Heart right ventricle (tissue), 16 donors: ENCODE data around the gene MDN1. TPM values are rescaled to one million over a fixed set of nuclear protein-coding genes. Genes with fewer than 3 reads are reported as not detected.

ENCODE experiments used
- ATAC-seq, 8 donors: fragments of 200-7000 bp; cut with Tn5 transposase; one replicate each; pipeline ENCODE4 v1.9.1; 2020; ENCODE audit warnings: mild to moderate bottlenecking in 8 of 8, moderate library complexity in 8 of 8, moderate number of reproducible peaks in 1 of 8
- DNase-seq, 2 donors: peaks; one replicate each; pipeline ENCODE4 v3.0.0-alpha.2; 2020
- H3K27ac ChIP-seq, 10 donors: fragments of 200-600 bp; sonication (generic) in 2 of 10; one replicate each; pipeline versions ENCODE4 v1.5.0 to v1.8.0; 2020 to 2022; ENCODE audit warnings: mild to moderate bottlenecking in 3 of 10
- H3K27me3 ChIP-seq, 7 donors: fragments of 200-600 bp; one replicate each; pipeline ENCODE4 v1.8.0; 2021 to 2022; ENCODE audit warnings: mild to moderate bottlenecking in 2 of 7
- H3K36me3 ChIP-seq, 9 donors: fragments of 200-600 bp; sonication (generic) in 1 of 9; one replicate each; pipeline versions ENCODE4 v1.5.0 to v1.8.0; 2020 to 2022; ENCODE audit warnings: mild to moderate bottlenecking in 2 of 9
- H3K4me1 ChIP-seq, 9 donors: fragments of 200-600 bp; sonication (generic) in 1 of 9; one replicate each; pipeline versions ENCODE4 v1.5.0 to v1.8.0; 2020 to 2022; ENCODE audit warnings: mild to moderate bottlenecking in 4 of 9
- H3K4me3 ChIP-seq, 10 donors: fragments of 200-600 bp; sonication (generic) in 2 of 10; one replicate each; pipeline versions ENCODE4 v1.5.0 to v1.8.0; 2020 to 2022; ENCODE audit warnings: mild to moderate bottlenecking in 7 of 10, moderate library complexity in 2 of 10
- H3K9me3 ChIP-seq, 11 donors: fragments of 200-600 bp in 10 of 11; sonication (generic) in 2 of 11; one replicate each; pipeline versions ENCODE4 v1.5.0 to v1.8.0; 2013 to 2022; ENCODE audit warnings: mild to moderate bottlenecking in 2 of 11, control low read depth in 1 of 11, moderate library complexity in 1 of 11
- CTCF ChIP-seq, 9 donors: fragments of 200-600 bp; sonication (generic) in 2 of 9; IDR thresholded peaks; one replicate each; pipeline versions ENCODE4 v1.5.0 to v1.8.0; 2021 to 2022; ENCODE audit warnings: antibody characterized with exemption in 9 of 9, mild to moderate bottlenecking in 5 of 9, moderate library complexity in 1 of 9
- WGBS, 2 donors: extraction: QIAGEN DNeasy Blood & Tissue Kit; methylation state at CpG; one replicate each; pipeline ENCODE4 v1.1.7; 2013; ENCODE audit warnings: inconsistent platforms in 1 of 2; 5-methylcytosine and 5-hydroxymethylcytosine counted together
- intact Hi-C, 10 donors: fragments of 100-400 bp; cut with DNase I; formaldehyde crosslinking; loops; one replicate each; pipeline versions ENCODE4 v1.11.1 to v1.14.2; 2022
- polyA plus RNA-seq, 2 donors: library from polyadenylated mRNA; stranded (reverse); fragments of 200-250 nt; gene quantifications; one replicate each; pipeline ENCODE4 v1.2.3, GENCODE V29; 2013
- total RNA-seq, 10 donors: library from RNA; stranded (reverse); fragmentation: NEBNext Ultra II Directional in 3 of 10; extraction: Animal tissue kit (Norgen Biotek cat#: 25700) in 3 of 10; gene quantifications; one replicate each; pipeline versions ENCODE4 v1.2.1 to v1.2.4, GENCODE V29; 2021 to 2023
- donor health status: Arrhythmogenic right ventricular cardiomyopathy.
- donor health status: ischemic (EF 13 %, LVEDD 7.1; RV severe dilation, severe dysfunction).
- donor health status: healthy with polysubstance abuse.
- donor health status: DM: no; HTN: yes; CAD: no.
- donor health status: DM: no; HTN: no; CAD: no.
- donor health status: ischemic (EF 25% LVEDD 6.9; RV normal size, moderate dysfunction).
- donor health status: ischemic (EF 25% LVEDD 5.7; RV mildly dilated, moderate dysfunction).
- donor health status: healthy.
- donor health status: DM: yes; HTN: yes; CAD: no.
- donor health status: Ischemic cardiomyopathy.
- donor health status: ischemic (EF 35%, LVEDD 5.7; RV mildly dilated, moderate dysfunction).
- donor health status: nonischemic (EF 11% LVEDD 7.7; RV severe dilation, severe dysfunction).
- donor health status: DM: yes; HTN: yes; CAD: no.
- donor health status: PGD.
- donor health status: ischemic (EF 29% LVEDD 5.4; RV normal size, mild dysfunction).
- donor health status: nonischemic (EF 23%, LVEDD 6.1; RV moderate dilation, normal function).

Gene MDN1
- total and polyA plus RNA-seq, 12 donors, result 8.6 to 41.2 (median 27.5) TPM

DNA sequence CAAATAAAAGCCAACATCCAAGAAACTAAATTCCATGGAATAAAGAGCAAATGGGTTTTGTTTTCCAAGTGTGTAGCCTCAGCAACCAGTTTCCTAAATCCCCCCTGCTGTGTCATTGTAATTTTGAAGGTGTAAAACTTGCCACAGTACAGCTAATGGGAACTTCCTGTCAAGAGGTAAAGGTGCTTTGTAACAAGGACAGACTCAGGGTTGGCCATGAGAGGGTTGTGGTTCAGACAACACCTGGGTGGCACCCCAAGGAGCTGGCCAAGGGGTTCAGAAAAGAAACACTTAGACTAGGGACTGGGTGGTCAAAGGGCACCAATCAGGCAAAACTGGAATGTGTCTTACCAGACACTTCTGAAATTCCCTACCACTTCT, 128.7 kb downstream of the MDN1 start:
- no peaks in the 10 kb centered on the region for H3K27me3 ChIP-seq
- DNase-seq, result no peak
- H3K4me3 ChIP-seq, result no peak overlapping the region
- no peaks in the 10 kb centered on the region for H3K9me3 ChIP-seq
- ATAC-seq, result no peak
- H3K4me1 ChIP-seq, result peaks cover 3 to 20% (median 13%) of the 10 kb centered on the region in 9 donors
- TF ChIP-seq CTCF (IDR thresholded peaks at IDR 0.05), result no peak
- H3K36me3 ChIP-seq, result peaks cover 0 to 100% (median 59%) of the 10 kb centered on the region in 9 donors
- intact Hi-C loops, result no loop called here
- H3K27ac ChIP-seq, result peak overlapping the region in 3 of 10 donors; percentile 26 to 62 (median 50)

- WGBS, 2 donors, result 39 to 44% methylated on average over 5 of the region's 5 CpGs
- Histone ChIP-seq H3K9me3 (no peaks in the 10 kb centered on the region), H3K4me3 (peak overlapping the region in 2 of 10 donors; percentile 11 to 32), H3K27me3 (no peaks in the 10 kb centered on the region), H3K36me3 (peaks cover 2 to 100% (median 54%) of the 10 kb centered on the region in 9 donors), H3K4me1 (peaks cover 3 to 20% (median 13%) of the 10 kb centered on the region in 9 donors), H3K27ac (peak overlapping the region in 6 of 10 donors; percentile 26 to 62 (median 50))
- DNase-seq (peak in 1 of 2 donors; percentile 16), ATAC-seq (peak; percentile 30 to 74 (median 67))
- no peak for TF ChIP-seq CTCF (IDR thresholded peaks at IDR 0.05)
- intact Hi-C loops, result no loop called here
Measured at GRCh38 chr6:89689732-89690131, 129.9 kb downstream of the MDN1 start.

DNA sequence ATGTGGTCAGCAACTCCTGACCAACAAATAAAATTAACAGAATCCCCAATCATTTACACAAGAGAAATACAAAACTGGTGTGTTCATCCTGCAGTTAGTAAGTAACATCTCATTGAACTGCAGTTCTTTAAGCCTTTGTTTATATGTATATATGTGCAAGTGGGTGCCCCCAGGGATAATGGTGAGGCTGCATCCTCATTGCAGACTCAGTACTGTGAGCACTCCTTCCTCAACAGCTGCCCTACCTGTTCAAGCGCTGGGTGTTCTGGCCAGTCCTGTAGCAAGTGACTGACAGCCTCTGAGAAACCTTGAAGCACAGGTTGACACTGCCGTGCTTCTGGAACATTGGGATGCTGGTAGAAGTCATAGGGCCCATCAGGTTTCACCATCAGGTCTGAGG, 131.3 kb downstream of the MDN1 start:
- intact Hi-C loops, result no loop called here
- whole genome bisulfite sequencing, 2 donors, result 97 to 100% methylated on average over 2 of the region's 2 CpGs
- no peaks in the 10 kb centered on the region for H3K27me3 ChIP-seq
- peaks cover 4 to 100% (median 45%) of the 10 kb centered on the region in 9 donors for H3K36me3 ChIP-seq
- TF ChIP-seq CTCF (IDR thresholded peaks at IDR 0.05), result no peak
- H3K4me3 ChIP-seq, result no peak overlapping the region
- H3K27ac ChIP-seq, result no peak overlapping the region
- peaks cover 3 to 20% (median 13%) of the 10 kb centered on the region in 9 donors for H3K4me1 ChIP-seq
- no peak for DNase-seq
- ATAC-seq, result no peak
- no peaks in the 10 kb centered on the region for H3K9me3 ChIP-seq

- H3K36me3 ChIP-seq, result peaks cover 4 to 100% (median 36%) of the 10 kb centered on the region in 9 donors
- intact Hi-C loops, result no loop called here
- no peak for TF ChIP-seq CTCF (IDR thresholded peaks at IDR 0.05)
Measured at GRCh38 chr6:89685311-89685710, 134.3 kb downstream of the MDN1 start.

More at GRCh38 chr6:89685311-89685710, 134.3 kb downstream of the MDN1 start:
- no peak for DNase-seq
- H3K27ac ChIP-seq, result no peak overlapping the region
- 98% methylated on average over 2 of the region's 2 CpGs for WGBS, 2 donors
- no peaks in the 10 kb centered on the region for H3K27me3 ChIP-seq
- H3K4me1 ChIP-seq, result peaks cover 3 to 27% (median 10%) of the 10 kb centered on the region in 9 donors
- no peak overlapping the region for H3K4me3 ChIP-seq
- ATAC-seq, result no peak
- H3K9me3 ChIP-seq, result no peaks in the 10 kb centered on the region
